Stimulated activated CD8-positive, alpha-beta memory T cell treated with anti-CD3 and anti-CD28 coated beads, Interleukin-4, amount 100 ng/mL, for 4 hours (primary cell): ENCODE measurements around the gene DIS3L2.
"Not testable (repeated sequence)": the region's sequence is repeated elsewhere in the genome, so short reads cannot be mapped to it uniquely, and the experiment has no call there.

Experiments used
- DNase-seq, 2 donors: peaks; one replicate each; pipeline ENCODE4 v3.0.0-alpha.2; 2020; ENCODE audit warnings: low read depth in 2 of 2, low spot score in 1 of 2

The DIS3L2 gene

DNA sequence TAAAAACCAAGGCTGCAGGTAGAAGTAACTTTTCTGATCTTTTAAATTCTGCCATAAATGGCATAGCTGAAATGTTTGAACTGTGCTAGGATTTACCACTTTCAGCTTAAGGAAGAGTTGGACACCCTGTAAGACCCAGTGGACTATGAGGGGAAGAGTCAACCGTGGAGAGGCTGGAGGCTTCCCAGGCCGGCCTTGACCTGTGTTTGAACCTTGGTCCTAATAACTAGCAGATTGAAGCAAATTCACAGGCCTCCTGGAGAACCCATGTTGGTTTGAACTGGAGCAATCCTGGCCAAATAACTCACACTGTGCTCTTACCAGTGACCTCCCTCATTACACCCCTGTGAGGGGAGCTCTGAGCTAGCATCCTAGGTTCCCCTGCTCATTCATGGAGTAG lies 329.8 kb downstream of the DIS3L2 start:
- DNase-seq, result no peak

DNA sequence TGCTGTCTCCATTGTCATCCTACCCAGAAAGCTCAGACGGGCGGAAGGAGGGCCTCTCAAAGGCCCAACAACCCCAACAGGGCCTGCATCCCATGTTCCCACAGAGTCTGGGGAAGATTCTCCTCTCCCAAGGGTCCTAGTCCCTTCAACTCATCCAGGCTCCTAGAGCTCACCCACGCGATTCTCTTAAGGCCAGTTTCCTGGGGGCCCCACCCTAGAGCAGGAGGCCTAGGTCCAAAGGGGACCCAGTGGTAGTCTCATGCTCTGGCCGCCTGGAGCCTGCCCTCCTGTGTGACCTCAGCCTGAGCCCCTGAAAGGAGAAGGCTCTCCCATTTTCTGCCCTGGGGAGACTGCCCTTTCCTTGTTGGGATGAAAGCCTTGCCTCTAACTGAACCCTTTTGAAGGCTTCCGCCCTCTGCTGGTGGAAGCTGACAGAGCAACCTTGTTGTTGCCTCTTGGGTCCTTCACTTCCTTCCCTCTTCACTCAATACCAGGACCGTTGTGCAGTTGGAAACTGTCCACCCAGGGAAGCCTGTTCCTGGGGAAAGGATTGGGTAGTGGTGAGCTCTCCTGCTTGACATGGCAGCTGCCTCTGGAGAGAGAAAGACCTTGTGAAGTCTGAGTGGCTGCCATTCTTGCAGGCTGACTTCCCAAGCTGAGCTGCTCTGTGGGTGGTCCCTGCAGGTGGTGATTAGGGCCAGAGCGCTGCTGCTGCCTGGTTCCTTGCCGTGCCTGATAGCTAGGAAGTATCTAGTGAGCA lies 331.1 kb downstream of the DIS3L2 start:
- peak in 1 of 2 donors; percentile 20 for DNase-seq

DNA sequence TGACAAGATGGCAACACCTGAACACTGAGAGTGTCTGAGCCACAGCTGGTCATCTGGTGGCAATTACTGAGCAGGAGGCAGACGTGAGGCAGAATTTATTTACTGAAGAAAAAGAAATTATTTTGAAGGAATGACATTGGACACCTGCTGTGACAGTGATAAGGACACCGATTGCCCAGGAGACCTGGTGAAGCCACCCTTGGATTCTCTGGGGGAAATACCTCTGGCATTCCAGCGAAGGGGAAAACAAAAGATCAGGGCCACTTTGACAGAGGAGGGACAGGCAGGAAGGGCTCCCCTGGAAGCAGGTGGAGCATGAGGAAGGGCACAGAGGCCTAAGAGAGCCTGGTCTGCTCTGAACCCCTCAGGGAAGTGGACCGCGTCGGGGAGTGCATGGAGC lies 331.7 kb downstream of the DIS3L2 start:
- no peak for DNase-seq

DNA sequence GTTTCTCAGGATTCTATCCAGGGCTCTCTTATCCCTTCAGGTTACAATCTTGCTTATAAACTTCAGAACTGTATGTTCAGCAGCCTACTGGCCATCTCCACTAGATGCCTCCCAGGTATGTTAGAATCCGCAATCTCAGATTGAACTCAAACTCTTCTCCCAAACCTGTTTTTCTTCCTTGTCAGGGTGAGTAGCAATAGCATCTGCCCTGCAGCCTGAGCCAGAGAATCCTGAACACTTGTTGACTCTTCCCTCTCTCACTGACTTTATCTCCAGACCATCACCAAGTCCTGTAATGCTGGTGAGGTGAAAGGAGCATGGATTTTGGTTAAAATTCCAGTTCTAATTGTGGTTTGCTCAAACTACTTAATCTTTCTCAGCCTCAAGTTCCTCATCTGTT lies 334.5 kb downstream of the DIS3L2 start:
- no peak for DNase-seq

DNA sequence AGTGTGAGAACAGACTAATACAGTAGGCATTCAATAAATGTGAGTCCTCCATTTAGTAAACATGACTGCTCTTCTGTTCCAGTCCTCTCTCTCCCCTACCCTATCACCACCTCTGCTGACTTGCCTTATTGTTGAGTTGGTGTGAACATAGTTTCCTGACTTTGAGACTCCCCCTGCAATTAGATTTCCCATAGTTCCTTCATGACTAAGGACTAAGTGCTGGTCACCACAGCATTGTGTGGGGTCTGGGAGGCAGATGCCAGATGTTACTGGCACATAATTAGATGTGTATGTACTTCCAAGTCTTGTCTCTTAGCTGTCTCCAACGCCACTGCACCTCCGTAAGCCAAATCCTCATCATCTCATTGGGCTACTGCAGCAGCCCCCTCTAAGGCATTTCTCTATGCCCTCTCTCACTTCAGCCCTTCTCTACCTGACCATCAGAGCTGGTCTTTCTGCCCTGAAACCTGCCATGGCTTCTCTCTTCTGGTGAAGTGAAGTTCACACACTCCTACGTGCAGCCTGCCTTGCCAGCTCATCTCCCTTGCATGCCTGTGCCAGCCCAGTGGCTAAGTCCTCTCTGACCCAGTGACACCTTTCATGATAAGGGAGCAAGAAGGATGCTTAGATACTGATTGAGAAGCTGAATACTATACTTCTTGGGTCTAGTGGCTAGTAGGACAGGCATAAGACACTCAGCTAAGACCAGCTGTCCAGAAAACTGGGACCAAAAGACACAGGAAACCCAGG lies 335.4 kb downstream of the DIS3L2 start:
- DNase-seq, result no peak

DNA sequence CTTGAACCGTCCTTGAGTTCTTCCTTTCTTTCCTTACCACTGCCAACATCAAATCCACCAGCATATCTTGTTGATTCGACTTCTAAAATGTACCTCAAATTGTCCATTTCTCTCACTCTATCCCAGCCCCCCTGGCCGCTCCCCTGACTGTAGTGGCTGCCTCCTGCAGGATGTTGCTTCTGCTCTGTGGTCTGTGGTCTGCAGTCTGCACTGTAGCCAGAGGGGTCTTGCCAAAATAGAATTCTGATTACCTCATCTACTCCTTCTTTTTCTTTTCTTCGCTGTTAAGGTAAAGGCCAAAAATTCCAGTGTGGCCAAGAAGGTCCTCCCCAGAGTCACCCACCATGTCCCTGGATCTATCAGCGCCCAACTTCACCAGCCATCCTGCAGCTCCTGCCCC lies 337.6 kb downstream of the DIS3L2 start:
- DNase-seq, result no peak

DNA sequence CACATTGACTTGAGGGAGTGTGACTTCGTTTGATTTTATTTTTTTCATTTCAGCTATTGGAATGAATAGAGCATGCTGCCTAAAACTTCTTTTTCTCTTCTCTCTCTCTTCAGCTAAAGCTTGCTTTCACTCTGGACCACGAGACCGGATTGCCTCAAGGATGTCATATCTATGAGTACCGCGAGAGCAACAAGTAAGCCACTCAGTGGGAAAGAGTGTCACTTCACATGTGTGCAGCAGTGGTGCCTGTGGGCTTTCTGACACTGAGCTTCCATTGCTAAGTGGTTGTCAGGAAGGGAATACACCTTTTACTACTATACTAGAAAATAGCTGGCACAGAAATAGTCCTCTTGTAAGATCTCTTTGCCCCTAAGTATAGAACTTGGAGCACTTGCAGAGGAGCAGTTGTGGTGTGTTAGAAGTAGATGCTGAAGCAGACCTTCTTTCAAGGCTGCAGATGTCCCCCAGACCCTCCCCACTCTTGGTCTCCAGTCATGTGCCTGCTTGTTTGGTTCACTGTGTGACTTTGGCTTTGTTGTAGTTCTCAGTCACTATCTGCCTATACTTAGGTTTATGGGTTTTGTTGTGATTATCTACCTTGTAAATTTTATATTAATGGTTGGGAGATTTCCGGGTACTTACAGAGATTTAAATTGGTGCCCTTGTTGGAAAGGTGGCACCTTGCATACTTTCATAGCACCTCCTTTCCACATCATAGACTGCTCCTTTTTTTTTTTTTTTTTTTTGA lies 338.6 kb downstream of the DIS3L2 start:
- no peak for DNase-seq

DNA sequence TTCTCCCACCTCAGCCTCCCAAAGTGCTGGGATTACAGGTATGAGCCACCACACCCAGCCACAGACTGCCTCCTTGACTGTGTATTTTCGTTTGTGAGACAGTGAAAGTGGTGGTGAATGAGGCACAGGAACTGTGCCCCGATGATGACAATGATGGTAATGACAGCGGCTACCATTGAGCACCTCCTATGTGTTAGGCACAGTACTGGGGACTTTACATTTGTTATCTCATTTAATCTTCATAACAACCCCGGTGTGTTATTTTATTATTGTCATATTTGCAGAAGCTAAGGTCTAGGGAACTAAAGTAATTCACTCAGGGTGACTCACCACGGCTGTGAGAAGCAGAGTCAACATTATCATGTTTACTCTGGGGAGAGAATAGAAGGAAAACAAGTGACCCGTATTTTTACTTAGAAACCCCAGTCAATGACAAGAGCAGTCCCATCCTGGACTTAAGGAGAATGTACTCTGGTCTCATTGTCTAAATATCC lies 339.4 kb downstream of the DIS3L2 start:
- no peak for DNase-seq

DNA sequence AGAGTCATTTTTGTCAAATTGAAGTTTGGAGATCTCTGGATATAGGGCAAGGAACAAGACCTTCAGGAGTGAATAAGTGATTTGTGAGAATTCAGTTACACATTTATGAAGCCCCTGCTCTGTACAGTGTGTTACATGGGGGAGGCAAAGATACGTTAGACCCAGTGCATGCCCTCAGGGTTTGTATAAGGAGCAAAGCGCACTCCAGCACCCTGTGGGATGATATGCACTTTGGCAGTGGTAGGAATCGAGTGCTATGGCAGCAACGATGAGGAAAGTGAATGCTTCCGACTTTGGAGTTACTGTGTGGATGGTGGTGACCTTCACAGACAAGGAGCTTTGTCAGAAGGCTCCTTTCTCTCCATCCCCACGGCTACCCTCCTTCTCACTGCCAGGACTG lies 342.7 kb downstream of the DIS3L2 start:
- no peak for DNase-seq

DNA sequence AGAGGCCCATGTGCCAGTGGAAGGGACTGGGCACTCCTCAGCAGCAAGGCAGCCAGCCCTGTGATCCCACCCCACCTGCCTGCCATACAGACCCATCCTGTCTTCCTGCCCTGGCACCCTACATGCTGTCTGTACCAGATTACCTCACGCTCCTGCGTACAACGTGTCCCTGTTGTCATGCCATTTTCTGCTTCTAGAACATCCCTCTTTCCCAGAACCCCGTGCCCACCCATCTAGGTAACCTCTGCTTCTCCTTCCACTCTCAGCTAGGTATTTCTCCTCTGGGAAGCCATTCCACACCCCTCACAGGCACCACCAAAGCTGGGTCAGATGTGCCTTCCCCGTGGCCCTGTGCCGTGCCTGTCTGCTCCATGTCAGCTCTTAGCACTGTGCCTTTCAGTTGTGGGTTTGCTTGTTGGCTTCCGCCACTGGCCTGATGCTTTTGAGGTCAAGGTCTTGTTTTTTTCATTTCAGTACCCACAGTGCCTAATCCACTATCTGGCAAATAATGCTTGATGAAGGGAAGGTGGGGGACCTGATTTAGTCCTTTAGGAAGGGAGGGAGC lies 345.3 kb downstream of the DIS3L2 start:
- DNase-seq, result no peak

DNA sequence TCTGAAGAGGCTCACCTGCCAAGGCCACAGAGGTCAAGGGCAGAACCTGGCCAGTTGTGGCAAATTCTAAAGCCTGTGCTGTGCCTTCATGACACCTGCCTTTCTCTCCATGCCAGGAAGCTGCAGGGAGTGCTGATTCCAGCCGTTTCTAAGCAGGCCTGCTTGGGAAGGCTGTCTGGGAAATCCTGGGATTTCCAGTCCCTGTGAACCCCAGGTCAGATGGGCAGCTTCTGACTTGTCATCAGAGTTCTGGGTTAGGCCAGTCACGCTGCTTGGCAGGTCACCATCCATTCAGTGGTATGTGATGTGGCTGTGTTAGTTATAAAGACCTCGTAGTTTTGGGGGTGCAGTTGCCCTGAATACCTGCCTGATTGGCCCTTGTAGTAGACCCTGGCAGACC lies 346.3 kb downstream of the DIS3L2 start:
- no peak for DNase-seq

DNA sequence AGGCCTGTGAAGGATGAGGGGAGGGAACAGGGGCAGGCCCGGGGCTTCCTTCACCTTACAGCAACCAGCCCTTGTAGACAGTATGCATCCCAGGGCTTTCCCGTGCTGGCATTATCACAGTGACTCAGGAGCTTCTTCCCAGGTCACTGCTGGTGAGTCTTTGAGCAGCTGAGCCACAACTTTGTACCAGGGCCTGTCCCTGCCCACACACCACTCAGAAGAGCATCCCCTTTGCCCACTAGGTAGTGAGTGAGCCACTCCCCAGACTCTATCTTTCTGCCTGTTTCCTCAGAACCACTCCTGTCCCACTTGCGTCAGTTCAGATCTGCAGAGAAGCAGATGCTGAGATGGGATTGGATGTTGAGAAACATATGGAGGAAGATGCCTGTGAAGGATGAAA lies 347.5 kb downstream of the DIS3L2 start:
- DNase-seq, result no peak

DNA sequence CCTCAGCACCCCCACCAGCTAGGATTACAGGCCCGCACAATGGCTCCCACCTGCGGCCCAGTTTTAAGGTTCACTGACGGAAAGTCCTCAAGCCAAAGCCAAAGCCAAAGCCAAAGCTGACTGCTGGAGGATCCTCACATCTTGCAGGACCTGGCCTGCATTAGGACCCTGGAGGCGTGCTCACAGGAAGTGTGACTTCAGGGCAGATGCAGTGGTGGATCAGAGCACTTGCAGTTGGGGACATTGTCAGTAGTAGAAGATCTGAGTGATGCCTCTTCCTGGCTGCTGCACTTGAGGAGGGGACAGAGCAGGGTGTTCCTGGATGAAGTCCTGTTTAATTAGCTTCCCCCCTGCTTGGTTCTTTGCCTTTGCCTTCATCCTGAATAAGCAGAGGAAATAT lies 348.1 kb downstream of the DIS3L2 start:
- DNase-seq, result no peak

DNA sequence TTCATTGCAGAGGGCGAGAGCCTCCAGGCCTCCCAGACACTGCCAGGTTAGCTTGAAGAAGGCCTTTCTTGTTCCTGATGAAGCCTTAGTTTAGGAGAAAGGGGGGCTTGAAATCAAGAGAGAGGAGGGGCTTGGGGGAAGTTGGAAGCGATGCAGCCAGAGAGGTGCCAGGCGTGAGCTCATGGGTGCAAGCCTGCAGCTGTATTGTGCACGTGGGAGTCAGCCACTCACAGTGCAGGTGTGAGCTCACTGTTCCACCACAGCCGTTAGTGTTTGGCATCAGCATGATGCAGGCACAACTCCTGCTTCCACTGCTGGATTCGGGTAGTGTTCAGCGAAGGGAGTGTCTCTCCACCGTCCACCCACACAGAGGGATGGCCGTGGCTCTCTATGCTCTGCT lies 348.6 kb downstream of the DIS3L2 start:
- DNase-seq, result no peak

DNA sequence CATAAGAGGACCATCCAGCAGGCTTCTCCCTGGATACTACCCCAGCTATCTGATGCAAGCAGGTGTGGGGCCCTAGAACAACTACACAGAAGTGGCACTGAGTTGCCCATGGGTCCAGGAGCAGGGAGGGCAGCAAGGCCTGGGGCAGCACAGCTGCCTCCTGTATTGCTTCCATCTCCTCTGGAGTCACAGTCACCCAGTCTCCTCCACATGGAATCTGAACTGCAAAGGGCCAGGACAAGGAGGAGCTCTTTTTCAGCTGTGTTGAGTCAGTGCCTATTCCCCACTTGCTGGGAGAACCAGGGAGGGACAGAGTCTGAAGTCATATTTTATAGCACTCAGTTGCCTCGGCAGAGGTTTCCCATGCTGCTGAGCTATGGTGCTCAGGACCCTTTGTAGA lies 349.2 kb downstream of the DIS3L2 start:
- no peak for DNase-seq

DNA sequence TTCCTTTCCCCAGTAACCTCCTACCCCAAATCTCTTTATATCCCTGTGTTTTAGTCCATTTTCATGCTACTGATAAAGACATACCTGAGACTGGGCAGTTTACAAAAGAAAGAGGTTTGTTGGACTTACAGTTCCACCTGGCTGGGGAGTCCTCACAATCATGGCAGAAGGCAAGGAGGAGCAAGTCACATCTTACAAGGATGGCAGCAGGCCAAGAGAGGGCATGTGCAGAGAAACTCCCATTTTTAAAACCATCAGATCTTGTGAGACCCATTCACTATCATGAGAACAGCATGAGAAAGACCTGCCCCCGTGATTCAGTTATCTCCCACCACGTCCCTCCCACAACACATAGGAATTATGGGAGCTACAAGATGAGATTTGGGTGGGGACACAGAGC lies 352.1 kb downstream of the DIS3L2 start:
- DNase-seq, result not testable (repeated sequence)

DNA sequence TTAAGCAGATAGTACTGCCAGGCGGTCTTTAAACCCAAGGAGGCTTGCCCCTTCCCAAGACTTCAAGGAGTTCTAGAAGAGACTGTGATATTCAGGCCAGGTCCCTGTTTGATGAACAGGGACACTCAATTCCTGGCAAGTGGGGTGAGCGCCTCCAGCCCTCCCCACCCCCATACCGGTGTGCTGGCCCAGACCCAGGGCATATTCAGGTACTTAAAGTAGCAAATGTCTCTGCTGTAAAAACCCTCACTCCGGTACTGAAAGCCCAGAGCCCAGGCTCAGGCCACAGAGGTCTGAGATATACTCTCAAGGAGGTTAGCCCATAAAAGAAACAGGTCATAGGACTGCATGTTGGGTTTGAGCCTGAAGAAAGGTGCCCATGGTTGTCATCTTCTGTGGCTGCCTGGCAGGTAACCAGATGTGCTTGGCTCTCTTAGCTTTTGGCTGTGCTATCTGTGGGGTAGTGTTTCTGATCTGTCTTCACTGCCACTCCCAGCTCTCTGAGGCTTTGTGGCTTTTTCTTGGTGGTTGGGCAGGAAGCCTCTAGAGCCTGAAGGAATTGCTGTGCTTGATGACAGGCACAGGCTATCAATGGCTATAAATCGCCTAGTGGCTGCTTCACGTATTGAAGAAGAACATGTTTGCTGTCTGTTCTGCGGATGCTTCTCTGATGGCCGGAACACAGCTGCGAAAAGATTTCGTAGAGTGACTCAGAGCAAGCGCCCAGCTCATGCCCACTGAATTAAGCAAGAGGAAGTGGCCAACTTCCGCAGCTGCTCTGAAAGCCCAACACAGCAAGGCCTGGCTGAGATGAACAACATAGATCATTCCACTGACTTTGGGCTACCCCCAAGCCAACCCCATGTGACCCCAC lies 353.8 kb downstream of the DIS3L2 start:
- DNase-seq, result peak; percentile 48 to 56

DNA sequence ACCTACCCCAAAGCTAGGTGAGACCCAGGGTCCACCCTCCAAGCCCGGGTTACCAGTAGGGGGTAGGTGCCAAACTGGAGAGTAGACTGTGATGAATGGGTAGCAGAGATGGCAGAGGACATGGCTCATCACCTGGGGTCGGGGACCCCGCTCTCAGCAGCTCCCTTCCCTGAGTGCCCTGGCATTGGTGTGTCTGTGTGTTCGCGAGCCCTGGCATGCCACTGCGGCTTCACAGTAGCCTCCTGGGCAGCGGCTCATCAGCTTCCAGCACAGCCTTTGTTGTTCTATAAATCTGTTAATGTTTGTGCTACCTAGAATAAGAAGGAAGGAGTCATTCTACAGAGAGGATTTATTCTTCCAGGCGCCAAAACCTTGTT lies 354.4 kb downstream of the DIS3L2 start:
- no peak for DNase-seq

DNA sequence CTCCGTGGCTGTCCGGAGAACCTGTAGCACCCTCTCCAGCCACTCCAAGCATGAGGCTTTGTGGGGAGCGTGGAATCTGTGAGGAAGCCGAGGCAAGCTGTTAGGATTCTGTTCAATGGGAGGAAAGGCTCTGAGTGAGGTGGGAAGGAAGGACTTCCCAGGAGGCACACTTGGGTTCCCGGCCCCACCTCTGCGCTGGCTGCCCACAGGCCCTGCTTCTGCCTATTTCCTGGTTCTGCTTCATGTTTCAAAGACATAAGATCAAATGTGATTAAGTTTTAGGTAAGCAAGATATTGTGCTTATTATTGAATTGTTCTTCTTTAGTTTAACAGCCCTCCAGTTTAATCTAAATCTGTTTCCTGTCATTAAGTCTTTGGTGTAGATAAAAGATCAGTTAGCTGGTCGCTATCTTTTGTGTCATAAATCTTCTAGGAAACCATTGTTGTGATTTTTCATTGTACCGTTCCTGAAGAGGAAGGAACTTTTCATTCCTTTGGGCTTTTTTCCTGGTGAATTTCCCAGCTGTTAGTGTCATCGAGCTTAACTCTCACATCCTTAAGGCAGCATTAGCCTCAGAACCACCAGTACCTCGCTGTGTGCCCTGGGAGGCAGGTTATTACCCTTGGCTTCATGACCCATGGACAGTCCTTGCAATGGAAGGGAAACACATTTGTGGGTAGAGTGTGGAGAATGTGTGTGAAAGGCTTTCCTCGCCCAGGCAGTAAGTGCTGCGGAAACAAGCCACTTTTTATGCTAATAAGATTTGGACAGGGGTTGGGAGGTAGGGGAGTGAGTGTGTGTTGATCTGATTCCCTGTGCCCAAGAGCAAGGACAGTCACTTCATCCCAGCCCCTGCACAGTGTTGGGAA lies 355.2 kb downstream of the DIS3L2 start:
- DNase-seq, result no peak
